HCT116 (cell line): Measurements from ENCODE around the gene CDK16. TPM values are rescaled to one million over a fixed set of nuclear protein-coding genes. Genes with fewer than 3 reads are reported as not detected.

Source experiments
- ATAC-seq: fragments of 200-7000 bp; cut with Tn5 transposase; 2 replicates; pipeline ENCODE4 v1.9.1; 2020; ENCODE audit warnings: mild to moderate bottlenecking, moderate library complexity
- BruUV-seq: library from RNA; stranded (reverse); fragments of 400-500 nt; replicated peaks from 2 replicates; lab custom pipeline; 2021; lab: Mats Ljungman, UMichigan
- CTCF ChIA-PET: fragments of 300-600 bp; sonication (Branson Sonifier 250); formaldehyde crosslinking; loops from one replicate; lab custom pipeline; 2021; ENCODE audit warnings: antibody characterized with exemption; lab: Charles Lee
- POLR2A ChIA-PET: fragments of 300-600, 350-600 bp; sonication (Branson Sonifier 250); formaldehyde crosslinking; loops from one replicate; lab custom pipeline; 2021; ENCODE audit warnings: antibody characterized with exemption; lab: Charles Lee
- RAD21 ChIA-PET, 2 experiments: fragments of 300-600 bp; sonication (Branson Sonifier 250); formaldehyde crosslinking; loops; one replicate each; lab custom pipeline; 2023; ENCODE audit warnings: low total read pairs in 2 of 2; ENCODE audit not compliant: uncharacterized antibody in 2 of 2, unreplicated experiment in 2 of 2, low non-redundant PET in 1 of 2; lab: Charles Lee
- DNase-seq: peaks from one replicate; pipeline ENCODE4 v3.0.0-alpha.2; 2010; ENCODE audit warnings: low read depth, low spot score
- H2AFZ ChIP-seq: fragments of 200-600 bp; shearing (Covaris generic), sonication (generic); 2 replicates; pipeline ENCODE4 v1.6.1; 2017; ENCODE audit warnings: low read depth, mixed run types, mixed read lengths, antibody characterized with exemption, low read length; ENCODE audit not compliant: poor library complexity, severe bottlenecking
- H3K27ac ChIP-seq: 2 replicates; pipeline ENCODE4 v1.5.1; 2012; ENCODE audit warnings: low read depth, low read length
- H3K27me3 ChIP-seq: fragments of 200-600 bp; sonication (generic); 2 replicates; pipeline ENCODE4 v1.6.1; 2016; ENCODE audit warnings: mixed run types, low read length, mixed read lengths; ENCODE audit not compliant: insufficient read depth
- H3K36me3 ChIP-seq, 2 experiments: fragments of 200-500 bp in 1 of 2; fragments of 200-600 bp in 1 of 2; sonication (Bioruptor generic) in 1 of 2; sonication (generic) in 1 of 2; 2 replicates each; pipeline versions ENCODE4 v1.5.1 to v1.6.1; 2014 to 2016; ENCODE audit warnings: low read length in 2 of 2, inconsistent platforms in 1 of 2, mixed read lengths in 1 of 2, mixed run types in 1 of 2; ENCODE audit not compliant: insufficient read depth in 2 of 2, control insufficient read depth in 1 of 2
- H3K4me1 ChIP-seq, 2 experiments: fragments of 200-600 bp in 1 of 2; sonication (generic) in 1 of 2; 2 replicates each; pipeline versions ENCODE4 v1.5.1 to v1.6.1; 2012 to 2017; ENCODE audit warnings: low read length in 2 of 2, inconsistent platforms in 1 of 2, mild to moderate bottlenecking in 1 of 2, mixed read lengths in 1 of 2, mixed run types in 1 of 2, moderate library complexity in 1 of 2; ENCODE audit not compliant: insufficient read depth in 2 of 2, control insufficient read depth in 1 of 2
- H3K4me2 ChIP-seq: fragments of 200-600 bp; sonication (generic); 2 replicates; pipeline ENCODE4 v1.6.1; 2017; ENCODE audit warnings: mixed run types, low read length, mixed read lengths
- H3K4me3 ChIP-seq, 2 experiments: fragments of 200-600 bp in 1 of 2; sonication (generic) in 1 of 2; replicated peaks in 1 of 2; 2 replicates each; pipeline ENCODE4 v1.5.1; 2011 to 2016; ENCODE audit warnings: low read length in 2 of 2, control low read depth in 1 of 2, low read depth in 1 of 2, mild to moderate bottlenecking in 1 of 2, mixed read lengths in 1 of 2, mixed run types in 1 of 2
- H3K79me2 ChIP-seq: fragments of 200-600 bp; sonication (generic); 2 replicates; pipeline ENCODE4 v1.6.1; 2017; ENCODE audit warnings: mild to moderate bottlenecking, mixed run types, low read length, moderate library complexity, mixed read lengths; ENCODE audit not compliant: insufficient read depth
- H3K9ac ChIP-seq: fragments of 200-600 bp; sonication (generic); 2 replicates; pipeline ENCODE4 v1.6.1; 2016; ENCODE audit warnings: low read length, mixed read lengths
- H3K9me2 ChIP-seq: fragments of 200-600 bp; sonication (generic), shearing (Covaris generic); 2 replicates; pipeline ENCODE4 v1.6.1; 2017; ENCODE audit warnings: mixed run types, mild to moderate bottlenecking, moderate library complexity; ENCODE audit not compliant: insufficient read depth
- H3K9me3 ChIP-seq, 2 experiments: fragments of 200-500 bp in 1 of 2; fragments of 200-600 bp in 1 of 2; sonication (Bioruptor generic) in 1 of 2; sonication (generic) in 1 of 2; 2 replicates each; pipeline ENCODE4 v1.6.1; 2014 to 2017; ENCODE audit warnings: low read length in 2 of 2, mixed read lengths in 2 of 2, inconsistent platforms in 1 of 2, low read depth in 1 of 2, mild to moderate bottlenecking in 1 of 2, mixed run types in 1 of 2, moderate library complexity in 1 of 2; ENCODE audit not compliant: control insufficient read depth in 1 of 2, insufficient read depth in 1 of 2
- H4K20me1 ChIP-seq: fragments of 200-600 bp; sonication (generic), shearing (Covaris generic); 2 replicates; pipeline ENCODE4 v1.6.1; 2017; ENCODE audit warnings: mixed run types, mild to moderate bottlenecking, moderate library complexity; ENCODE audit not compliant: insufficient read depth
- CTCF ChIP-seq, 3 experiments: fragments of 200-600 bp in 1 of 3; sonication (generic) in 1 of 3; IDR thresholded peaks in 2 of 3; conservative IDR thresholded peaks in 1 of 3; 2 replicates each; pipeline ENCODE4 v1.5.1; 2012 to 2017; ENCODE audit warnings: low read depth in 2 of 3, low read length in 2 of 3, antibody characterized with exemption in 1 of 3, borderline replicate concordance in 1 of 3, control low read depth in 1 of 3, mild to moderate bottlenecking in 1 of 3, mixed read lengths in 1 of 3, mixed run types in 1 of 3, moderate library complexity in 1 of 3; ENCODE audit not compliant: insufficient read depth in 1 of 3
- EGR1 ChIP-seq: IDR thresholded peaks from 2 replicates; pipeline ENCODE4 v1.6.1; 2012; ENCODE audit warnings: low read depth
- MAX ChIP-seq: IDR thresholded peaks from 2 replicates; pipeline ENCODE4 v1.6.1; 2012
- RAD21 ChIP-seq: IDR thresholded peaks from 2 replicates; pipeline ENCODE4 v1.6.1; 2012; ENCODE audit warnings: low read depth, mild to moderate bottlenecking
- SRF ChIP-seq: IDR thresholded peaks from 2 replicates; pipeline ENCODE4 v1.6.1; 2012; ENCODE audit warnings: low read depth
- YY1 ChIP-seq: IDR thresholded peaks from 2 replicates; pipeline ENCODE4 v1.6.1; 2011; ENCODE audit warnings: low read length, low read depth, moderate library complexity, mild to moderate bottlenecking; ENCODE audit not compliant: insufficient replicate concordance; ENCODE audit errors: extremely low read depth
- ZBTB33 ChIP-seq: IDR thresholded peaks from 2 replicates; pipeline ENCODE4 v1.6.1; 2011; ENCODE audit warnings: mild to moderate bottlenecking, low read length, moderate library complexity; ENCODE audit not compliant: insufficient replicate concordance; ENCODE audit errors: extremely low read depth
- intact Hi-C: fragments of 100-400 bp; cut with micrococcal nuclease; formaldehyde crosslinking; loops from 2 replicates; pipeline ENCODE4 v1.10.0; 2022
- total RNA-seq: library from RNA; stranded (reverse); gene quantifications from one replicate; pipeline ENCODE4 v1.2.1, GENCODE V29; 2021; ENCODE audit not compliant: unreplicated experiment

Gene CDK16
- total RNA-seq, 1 experiment from 2014 or later = 131 TPM

DNA sequence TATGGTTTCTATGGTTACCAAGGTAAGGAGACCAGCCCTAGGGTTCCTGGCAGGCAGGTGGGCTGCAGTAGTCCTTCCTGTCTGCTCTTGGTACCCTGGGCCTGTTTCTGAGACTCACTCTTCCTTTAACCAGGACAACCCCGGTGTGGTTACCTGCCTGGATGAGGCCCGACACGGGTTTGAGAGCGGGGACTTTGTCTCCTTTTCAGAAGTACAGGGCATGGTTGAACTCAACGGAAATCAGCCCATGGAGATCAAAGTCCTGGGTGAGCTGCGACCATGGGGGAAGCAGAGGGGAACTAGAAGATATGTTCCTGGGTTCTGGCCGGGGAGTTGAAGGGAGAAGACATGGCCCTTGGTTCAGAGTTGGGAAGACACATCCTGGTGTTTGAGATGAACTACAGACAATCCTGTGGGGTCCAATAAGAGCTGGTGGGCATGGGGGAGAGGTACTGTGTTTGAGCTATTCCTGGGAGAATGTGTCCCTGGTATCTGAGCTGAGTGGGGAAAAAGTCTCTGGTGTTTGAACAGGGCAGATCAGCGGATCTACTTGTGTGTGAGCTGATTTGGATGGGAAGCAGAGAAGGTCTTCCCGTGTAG is 17.0 kb upstream of the CDK16 start:
- no peak overlapping the region for H2AFZ ChIP-seq
- peaks cover 46% of the 10 kb centered on the region for H3K79me2 ChIP-seq
- H3K4me1 ChIP-seq = no peaks in the 10 kb centered on the region
- no peak overlapping the region for H3K4me2 ChIP-seq
- POLR2A ChIA-PET = no interaction called here
- CTCF ChIA-PET = no interaction called here
- no peaks in the 10 kb centered on the region for H3K27me3 ChIP-seq
- H3K27ac ChIP-seq = no peak overlapping the region
- no peak for ATAC-seq
- no peaks in the 10 kb centered on the region for H3K9me3 ChIP-seq
- no TSS peak for BruUV-seq
- H4K20me1 ChIP-seq = no peaks in the 10 kb centered on the region
- no peak overlapping the region for H3K4me3 ChIP-seq
- RAD21 ChIA-PET = no interaction called here
- H3K9ac ChIP-seq = no peak overlapping the region
- peaks cover 25 to 55% of the 10 kb centered on the region in 2 experiments; a peak in 3 of 4 replicates for H3K36me3 ChIP-seq
- intact Hi-C loops = no loop called here
- no peaks in the 10 kb centered on the region for H3K9me2 ChIP-seq
- TF ChIP-seq RAD21 (no peak), YY1 (no peak), MAX (no peak), SRF (no peak), CTCF (IDR thresholded peaks at IDR 0.05 in 2 of 3, conservative IDR thresholded peaks at IDR 0.05 in 1 of 3; ENCODE audit: borderline replicate concordance in 1 of 3, insufficient read depth in 1 of 3, low read depth in 2 of 3, low read length in 2 of 3) (no peak)
- DNase-seq = no peak

GRCh38 chrX:47202316-47202715 is 16.2 kb upstream of the CDK16 start:
- Histone ChIP-seq H3K27me3 (no peaks in the 10 kb centered on the region), H3K27ac (no peak overlapping the region), H2AFZ (no peak overlapping the region), H3K4me2 (no peak overlapping the region), H3K9me3 (no peaks in the 10 kb centered on the region), H3K4me1 (no peaks in the 10 kb centered on the region), H3K9ac (no peak overlapping the region), H4K20me1 (no peaks in the 10 kb centered on the region), H3K4me3 (no peak overlapping the region), H3K79me2 (peaks cover 37% of the 10 kb centered on the region), H3K36me3 (peaks cover 30 to 50% of the 10 kb centered on the region in 2 experiments; a peak in 3 of 4 replicates), H3K9me2 (no peaks in the 10 kb centered on the region)
- no peak for DNase-seq
- ChIA-PET POLR2A (no interaction called here), RAD21 (no interaction called here), CTCF (no interaction called here)
- BruUV-seq = no TSS peak
- intact Hi-C loops = no loop called here
- TF ChIP-seq ZBTB33 (no peak), CTCF (IDR thresholded peaks at IDR 0.05 in 2 of 3, conservative IDR thresholded peaks at IDR 0.05 in 1 of 3; ENCODE audit: borderline replicate concordance in 1 of 3, insufficient read depth in 1 of 3, low read depth in 2 of 3, low read length in 2 of 3) (no peak), RAD21 (no peak), EGR1 (no peak)
- ATAC-seq = no peak
